Glomerular visceral epithelial cell (primary cell): ENCODE data around the gene ATP1A1.
A peak's percentile ranks its signal among the peaks of the same experiment; 100 is the strongest.

ENCODE experiments used
- DNase-seq: peaks from one replicate; pipeline ENCODE4 v3.0.0-alpha.2; 2016; ENCODE audit errors: extremely low spot score

The ATP1A1 gene

DNA sequence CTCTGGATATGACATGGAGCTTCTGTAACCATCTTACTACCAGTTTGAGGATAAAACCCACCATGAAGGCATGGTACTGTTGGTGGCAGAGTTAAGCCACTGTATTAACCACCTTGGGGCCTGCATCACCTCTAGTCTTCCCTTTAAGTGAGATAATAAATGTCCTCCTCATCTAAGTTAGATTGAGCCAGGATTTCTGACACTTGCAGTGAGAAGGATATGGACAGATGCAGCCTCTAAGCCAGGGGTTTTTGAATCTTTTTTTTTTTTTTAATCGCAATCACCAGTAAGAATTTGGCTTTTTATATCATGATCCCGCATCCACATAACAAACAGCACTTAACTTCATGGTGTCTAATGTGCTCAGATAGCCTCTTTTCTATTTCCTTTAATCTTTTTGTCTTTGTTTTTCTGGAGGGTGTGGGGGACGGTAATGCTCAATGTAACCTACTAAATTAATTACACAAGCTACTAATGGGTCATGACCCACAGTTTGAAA, 42.2 kb downstream of the ATP1A1 start:
- DNase-seq = no peak

DNA sequence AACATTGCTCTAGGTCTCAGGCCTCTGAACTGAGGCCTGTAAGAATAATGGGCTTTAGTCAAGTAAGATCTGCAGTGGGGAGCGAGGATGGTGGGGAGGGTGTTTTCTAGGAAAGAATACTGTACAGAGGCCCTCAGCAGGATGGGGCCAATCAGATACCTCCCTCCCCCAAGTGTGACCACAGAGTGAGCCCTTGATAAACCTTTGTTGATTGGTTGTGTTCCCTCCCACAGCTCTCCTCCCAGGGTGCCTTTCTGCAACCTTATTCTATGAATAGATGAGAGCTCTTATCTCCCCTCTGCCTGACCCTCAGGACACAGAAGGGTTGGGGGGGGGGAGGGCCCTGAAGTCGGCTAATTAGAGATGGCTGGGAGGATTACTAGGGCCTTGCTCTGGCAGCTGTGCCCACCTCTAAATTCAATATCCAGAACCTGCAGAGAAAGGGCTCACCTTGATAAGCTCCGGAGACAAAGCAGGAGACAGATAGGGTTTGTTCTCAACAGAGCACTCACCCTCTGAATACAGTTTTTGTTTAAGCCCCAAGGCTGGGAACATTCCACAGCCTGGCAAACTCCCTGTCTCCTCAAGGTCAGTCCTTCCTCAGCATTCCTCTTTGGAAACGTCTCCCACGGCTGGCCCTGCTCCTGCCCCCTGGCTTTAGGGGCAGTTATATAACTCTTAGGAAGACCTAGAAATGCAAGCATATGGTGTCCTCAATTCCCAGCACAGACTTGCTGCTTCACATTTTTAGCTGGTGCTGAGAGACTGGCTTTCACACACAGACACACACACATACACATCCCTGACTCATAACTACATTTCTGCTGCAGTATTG, 42.9 kb downstream of the ATP1A1 start:
- no peak for DNase-seq

DNA sequence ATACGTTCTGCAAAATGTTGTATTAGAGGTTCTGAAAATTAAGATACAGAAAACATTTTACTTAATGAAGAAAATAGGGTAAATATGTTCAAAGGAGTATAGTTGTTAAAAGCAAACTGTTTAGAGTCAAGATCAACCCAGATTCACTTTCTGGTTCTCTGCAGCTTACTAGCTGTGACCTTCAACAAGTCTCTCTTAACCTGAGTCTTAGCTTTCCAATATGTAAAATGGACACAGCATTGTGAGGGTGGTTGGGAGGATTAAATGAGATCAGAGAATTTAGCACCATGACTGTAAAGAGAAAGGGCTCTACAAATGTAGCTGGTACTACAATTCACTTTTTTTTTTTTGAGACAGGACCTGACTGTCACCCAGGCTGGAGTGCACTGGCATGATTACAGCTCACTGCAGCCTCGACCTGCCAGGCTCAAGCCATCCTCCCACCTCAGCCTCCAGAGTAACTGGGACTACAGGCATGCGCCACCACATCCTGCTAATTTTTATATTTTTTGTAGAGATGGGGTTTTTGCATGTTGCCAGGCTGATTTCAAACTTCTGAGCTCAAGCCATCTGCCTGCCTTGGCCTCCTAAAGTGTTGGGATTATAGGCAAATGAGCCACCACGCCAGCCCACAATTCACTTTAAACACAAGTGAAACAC, 43.9 kb downstream of the ATP1A1 start:
- no peak for DNase-seq

DNA sequence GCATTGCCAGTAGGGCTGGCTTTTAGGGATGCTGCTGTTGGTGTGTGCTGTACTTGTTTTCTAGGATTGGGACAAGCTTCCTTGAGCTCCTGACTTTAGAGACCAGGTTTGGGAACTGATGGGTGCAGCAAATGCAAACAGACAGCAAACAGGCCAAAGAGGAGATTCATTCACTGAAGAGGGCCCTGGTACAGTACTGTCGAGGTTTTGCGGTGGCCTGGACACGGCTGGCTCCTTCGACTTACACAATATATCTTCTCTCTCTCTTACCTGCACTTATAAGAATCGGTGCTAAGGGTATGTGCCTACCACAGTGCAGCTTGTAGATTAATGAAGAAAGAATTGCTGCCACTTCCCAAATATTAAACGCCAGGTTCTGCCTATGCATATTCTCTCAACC, 44.6 kb downstream of the ATP1A1 start:
- DNase-seq = no peak

DNA sequence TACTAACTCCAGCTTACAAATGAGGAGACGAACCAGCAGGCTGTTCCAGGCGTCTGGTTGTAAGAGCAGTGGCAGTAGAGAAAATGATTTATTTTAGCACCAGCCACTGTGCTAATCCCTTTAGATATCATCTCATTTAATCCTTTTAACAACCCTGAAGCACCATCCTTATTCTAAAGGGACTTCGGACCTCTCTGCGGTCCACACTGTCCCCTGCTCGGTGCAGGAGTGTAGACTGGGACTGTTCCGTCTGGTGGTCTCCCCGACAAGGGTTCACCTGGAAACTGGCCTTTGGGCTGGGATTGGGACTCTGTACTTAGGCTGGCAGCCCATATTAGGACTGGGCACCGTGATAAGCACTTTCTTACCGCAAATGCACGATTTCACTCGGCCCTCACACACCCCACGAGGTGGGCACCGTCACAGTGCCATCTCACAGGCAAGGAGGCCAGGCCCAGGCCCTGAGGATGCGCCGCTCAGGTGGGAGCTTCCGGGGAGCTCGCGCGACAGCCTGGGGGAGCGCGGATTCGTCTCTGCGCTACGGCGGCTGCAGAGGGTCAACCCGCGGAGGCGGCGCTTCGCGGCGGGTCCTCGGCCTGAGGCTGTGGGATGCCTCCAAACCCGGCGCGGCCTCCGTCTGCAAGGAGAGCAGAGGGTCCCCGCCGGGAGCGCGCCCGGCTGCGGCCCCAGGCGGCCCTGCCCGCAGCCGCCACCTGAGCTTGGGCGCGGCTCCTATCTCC, 45.2 kb downstream of the ATP1A1 start:
- DNase-seq = peak; percentile 74

DNA sequence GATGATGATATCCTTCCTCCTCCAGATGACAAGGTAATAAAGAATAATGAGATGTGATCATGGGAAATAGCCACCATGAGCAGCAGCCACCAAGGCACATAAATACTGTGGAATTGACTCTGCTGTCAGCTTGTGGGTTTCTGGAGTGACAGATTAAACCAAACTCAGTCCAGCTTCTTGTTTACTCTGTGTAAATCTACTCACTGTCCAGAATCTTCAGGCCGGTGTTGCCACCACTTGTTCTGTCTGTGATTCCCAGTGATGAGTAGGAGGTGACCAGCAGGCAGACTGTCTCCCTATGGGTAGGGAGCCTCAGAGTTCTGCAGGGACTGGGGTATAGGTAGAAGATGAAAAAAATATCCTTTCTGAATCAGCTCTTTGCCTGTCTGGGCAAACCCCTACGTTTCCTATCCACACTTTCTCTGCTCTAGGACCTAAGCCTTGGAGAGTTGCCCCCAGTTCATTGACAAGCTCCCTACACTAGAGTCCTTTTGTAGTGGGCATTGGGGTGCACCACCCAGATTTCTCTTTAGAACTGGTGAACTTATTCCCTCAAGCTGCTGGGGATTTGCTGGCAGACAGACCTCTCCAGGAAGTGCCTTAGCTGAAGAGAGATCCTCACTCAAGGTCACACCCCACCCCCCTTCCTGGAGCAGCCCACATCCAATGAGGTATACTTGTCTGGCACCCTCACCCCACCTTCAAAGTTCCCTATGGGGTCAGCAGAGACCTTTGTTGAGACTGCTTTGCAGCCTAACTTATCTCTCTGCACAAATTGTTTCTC, 47.6 kb downstream of the ATP1A1 start:
- no peak for DNase-seq

DNA sequence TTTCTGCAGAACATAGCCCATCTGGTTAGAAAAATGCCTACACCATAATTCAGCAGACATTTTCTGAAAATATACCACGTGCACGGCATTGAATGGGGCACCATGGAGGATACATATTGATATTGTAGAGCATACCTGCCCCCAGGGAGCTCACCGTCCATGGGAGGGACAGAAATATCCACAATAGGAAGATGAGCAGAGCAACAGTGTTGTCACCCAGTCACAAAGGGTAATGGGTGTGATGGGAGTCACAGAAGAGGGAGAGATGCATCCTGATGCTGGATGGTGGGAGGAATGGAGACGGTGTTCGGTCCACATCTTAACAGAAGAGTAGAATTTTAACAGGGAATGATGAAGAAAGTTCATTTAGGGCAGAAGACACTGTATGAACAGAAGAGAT, 51.4 kb downstream of the ATP1A1 start:
- DNase-seq = no peak

DNA sequence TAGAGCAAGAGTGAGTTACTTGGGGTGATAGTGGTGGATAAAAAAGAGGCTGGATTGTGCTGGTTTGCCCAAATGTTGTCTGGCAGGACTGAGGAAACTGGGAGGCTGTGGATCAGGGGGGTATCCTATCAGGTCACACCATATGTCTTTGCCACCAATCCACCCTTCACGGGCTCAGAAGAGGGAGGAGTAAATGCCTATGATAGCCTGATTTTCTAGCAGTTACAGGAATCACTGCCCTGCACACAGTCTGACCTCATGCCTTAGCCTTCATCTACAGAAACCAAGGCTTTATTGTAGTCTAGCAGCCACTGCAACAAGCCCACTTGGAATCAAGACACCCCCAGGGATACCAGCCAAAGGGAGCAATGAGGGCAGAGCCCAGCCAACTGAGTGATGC, 51.8 kb downstream of the ATP1A1 start:
- no peak for DNase-seq

DNA sequence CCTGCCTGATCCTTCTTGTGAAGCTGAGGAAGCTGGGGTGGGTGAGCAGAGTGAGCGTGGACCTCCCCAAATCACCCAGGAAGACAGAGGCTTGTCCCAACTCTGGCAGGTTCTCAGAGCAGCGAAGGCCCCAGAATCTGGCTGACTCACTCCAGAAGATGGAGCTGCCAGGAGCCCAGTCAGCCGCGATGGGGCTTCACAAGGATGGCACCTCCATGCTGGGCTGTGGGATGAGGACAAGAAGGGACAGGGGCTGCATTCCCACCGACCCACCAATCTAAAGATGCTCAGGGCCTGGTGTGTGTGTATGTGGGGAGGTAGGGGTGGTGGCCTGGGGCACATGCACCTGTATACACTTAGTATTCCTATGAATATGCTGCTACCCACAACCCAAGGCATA, 52.9 kb downstream of the ATP1A1 start:
- no peak for DNase-seq

DNA sequence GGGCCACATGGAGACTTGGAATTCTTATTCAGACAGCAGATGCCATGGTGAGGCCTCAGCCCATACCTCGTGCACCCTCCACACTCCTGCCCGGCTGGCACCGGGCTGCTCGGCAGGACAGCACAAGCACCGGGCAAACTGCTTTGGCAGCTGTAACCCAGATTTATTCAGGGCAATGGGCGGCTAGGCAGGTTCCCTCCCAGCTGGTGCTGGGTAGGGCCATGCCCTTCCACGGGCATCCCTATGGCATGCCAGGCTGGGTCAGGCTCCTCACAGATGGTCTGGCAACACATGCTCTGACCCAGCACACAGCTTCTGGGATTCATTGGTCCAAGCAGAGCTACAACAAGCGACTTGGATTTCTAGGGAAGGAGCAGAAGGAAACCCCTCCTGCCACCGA, 53.4 kb downstream of the ATP1A1 start:
- DNase-seq = no peak

DNA sequence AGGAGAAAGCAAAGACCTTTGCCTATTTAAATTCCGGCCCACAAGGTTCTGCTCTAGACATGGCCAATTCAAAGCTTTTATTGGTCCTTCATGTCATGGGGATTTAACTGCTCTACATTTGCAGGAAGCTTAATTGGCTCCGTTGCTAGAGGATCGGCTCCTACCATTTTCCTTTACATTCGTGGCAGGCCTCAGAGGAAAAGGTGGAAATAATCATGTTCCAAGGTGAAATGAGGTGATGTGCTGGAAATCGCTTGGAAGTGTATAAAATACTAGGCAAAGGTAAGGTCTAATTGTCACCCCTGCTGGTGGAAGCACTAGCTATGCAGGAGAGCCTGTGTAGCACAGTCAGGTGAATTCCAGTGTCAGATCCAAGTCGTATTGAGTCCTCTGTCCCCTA, 55.5 kb downstream of the ATP1A1 start:
- DNase-seq = no peak

DNA sequence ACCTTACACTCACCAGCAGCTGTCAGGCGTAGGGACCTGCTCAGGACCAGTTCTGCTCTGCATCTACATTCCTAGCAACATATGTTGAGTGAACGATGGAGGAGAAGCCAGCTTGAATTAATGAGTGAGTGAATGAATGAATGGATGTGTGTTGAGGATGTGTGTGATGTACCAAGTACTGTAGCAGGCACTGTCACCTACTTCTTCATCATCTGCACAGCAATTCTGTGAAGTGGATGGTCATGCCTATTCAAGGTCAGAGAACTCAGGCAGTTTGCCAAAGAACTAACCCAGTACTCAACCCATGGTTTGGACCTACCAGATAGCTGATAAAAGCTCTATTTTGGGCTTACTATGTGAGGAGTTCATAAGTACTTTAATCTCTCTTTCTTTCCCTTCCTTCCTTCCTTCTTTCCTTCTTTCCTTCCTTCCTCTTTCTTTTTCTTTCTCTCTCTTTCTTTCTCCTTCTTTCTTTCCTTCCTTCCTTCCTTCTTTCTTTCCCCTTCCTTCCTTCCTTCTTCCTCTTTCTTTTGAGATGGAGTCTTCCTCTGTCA, 56.9 kb downstream of the ATP1A1 start:
- no peak for DNase-seq

DNA sequence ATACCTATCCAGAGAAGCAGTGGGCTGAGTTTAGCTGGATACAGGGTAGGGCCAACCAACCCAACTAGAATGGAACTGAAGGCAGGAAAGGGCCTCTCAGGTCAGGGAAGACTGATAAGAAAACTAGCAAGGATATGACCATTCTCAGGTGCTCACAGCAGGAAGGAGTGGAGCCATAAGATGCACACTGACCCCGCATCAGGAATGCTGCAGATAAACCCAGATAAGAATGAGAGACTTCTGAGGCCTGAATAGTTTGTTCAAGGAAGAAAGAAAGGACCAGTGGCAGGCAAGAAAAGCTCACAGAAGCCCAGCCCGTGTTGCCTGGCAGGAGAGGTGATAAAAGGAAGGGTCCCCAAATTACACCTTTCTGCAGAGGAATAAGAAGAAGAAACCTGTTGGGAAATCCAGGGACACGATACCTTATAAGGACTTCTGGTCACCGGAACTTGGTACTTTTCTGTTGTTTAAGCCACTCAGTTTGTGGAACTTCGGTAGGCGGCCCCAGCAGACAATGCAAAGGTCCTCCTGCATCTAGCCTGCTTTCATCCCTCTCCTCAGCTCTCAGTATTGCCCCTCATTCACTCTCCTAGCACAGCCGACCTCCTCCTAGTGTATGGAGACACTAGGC, 58.9 kb downstream of the ATP1A1 start:
- DNase-seq = no peak

DNA sequence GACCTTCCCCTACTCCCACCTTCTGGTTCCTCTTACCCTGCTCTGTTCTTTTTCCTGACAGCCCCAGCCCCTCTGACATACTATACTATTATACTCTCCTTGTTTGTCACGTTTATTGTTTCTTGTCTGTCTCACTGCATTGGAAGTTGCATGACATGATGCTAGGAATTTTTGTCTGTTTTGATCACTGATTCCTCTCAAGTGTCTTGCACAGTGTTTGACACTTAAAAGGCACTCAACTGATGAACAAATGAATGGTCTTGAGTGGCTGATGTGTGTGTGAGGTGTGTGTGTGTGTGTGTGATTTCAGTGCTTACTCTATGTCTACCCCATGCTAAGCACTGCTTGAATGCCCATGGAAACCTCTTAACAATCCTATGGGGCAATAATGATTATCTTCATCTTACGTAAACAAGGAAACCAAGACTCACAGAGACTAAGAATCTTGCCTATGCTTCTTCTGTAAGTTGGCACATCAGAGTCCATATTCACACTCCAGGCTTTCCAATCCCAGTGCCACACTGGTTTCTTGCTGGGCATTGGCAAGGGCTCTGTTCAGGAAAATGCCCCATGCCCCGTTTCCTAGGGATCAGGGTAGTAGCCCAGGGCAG, 59.7 kb downstream of the ATP1A1 start:
- DNase-seq = no peak

DNA sequence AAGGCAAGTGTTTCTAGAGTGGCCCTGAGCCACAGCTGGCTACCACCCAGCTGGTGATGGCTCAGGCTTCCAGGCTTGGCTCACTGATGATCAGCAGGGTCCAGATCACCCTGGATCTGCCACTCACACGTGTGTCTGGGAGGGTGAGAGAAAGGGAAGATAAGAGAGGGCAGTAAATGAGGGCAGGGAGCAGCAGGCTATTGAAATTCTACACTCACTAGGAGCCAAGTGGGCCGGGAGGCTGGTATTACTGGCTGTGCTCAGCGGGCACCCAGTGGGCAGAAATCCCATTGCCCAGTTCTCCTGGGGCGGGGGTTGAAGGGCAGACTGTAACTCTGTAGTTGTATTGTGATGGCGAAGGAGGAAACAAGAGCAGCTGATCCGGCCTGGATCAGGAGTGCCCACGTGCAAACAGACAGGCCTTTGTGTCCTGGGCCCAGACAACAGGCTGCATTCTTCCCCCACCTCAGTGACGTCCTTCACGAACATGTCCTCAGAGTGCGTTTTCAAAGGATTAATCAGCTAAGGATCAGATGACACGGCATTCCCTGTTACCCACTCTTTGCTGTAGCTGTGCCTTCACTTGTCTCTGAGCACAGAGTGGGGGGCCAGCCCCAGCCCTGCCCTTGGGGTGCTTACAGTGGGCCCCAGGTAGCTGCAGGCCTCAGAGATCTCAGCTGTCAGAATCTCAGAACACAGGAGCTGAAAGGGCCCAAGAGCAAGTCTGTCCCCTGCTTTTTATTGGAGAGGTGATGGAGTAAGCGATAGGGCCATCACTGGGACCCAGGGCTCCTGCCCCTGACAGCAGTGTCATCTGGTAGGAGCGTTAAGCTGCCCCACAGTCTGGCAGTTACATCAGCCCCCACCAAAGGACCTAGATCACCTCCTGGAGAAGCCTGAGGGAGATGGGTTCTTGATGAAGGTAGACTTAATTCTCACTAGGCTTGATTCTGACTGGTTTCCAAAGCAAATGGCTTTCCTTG, 60.5 kb downstream of the ATP1A1 start:
- DNase-seq = no peak

DNA sequence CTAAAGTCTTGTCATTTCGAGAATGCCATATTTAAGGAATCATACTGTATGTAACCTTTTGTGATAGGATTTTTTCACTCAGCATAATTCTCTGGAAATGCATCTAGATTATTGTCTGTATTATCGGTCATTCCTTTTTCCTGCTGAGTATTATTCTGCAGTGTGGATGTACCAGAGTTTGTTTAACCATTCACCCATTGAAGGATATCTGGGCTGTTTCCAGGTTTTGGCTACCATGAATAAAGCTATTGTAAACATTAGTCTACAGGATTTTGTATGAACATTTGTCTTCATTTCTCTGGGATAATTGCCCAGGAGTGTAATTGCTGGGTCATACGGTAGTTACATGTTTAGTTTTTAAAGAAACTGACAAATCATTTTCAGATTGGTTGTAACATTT, 61.8 kb downstream of the ATP1A1 start:
- DNase-seq = no peak

DNA sequence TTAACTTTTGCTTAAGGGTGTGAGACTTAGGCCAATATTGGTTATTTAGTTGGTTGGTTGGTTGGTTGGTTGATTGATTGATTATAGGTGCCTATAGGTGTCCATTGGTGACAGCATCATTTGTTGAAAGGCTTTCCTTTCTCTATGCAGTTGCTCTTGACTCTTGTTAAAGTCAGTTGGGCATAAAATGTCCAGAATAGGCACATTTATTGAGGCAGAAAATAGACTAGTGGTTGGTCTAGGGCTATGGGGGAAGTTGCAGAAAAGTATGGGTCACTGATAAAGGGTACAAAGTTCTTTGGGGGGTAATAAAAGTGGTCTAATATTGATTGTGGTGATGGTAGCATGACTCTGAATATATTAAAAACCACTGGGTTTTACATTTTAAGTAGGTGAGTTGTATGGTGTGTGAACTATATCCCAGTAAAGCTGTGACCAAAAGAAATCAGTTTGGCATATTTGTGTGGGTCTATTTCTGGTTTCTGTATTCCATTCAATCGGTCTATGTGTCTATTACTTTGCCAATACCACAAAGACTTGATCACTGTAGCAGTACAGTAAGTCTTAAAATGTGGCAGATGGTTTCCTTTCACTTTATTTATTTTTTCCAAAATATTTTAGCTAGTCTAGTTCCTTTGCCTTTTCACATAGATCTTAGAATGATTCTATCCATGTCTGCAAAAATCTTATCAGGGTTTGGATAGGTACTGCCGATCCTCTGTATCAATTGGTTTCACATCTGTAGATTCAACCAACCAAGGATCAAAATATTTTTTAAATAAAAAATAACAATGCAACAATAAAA, 63.0 kb downstream of the ATP1A1 start:
- DNase-seq = no peak

DNA sequence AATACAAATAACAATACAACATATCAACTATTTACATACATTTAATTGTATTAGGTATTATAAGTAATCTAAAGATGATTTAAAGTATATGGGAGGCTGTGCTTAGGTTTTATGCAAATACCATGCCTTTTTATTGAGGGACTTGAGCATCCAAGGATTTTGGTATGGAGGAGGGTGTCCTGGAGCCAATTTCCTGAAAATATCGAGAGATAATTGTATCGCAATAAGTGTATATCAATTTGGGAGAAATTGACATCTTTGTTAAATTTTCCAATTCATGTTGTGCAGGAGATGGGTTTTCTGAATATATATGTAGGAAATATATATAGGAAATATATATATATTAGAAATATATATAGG, 63.5 kb downstream of the ATP1A1 start:
- DNase-seq = no peak

DNA sequence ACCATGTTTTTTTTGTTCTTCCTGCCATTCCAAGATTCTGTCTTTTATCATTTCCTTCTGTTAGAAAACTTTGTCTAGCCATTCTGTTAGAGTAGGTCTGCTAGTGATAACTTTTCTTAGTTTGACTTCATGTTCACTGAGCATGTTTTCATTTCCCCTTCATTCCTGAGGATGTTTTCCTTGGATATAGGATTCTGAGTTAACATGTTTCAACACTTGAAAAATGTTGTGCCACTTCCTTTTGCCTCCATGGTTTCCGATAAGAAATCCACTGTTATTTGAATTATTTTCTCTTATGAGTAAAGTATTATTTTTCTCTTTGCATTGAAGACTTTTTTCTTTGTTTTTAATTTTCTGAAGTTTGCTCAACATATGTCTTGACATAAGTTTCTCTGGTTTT, 66.7 kb downstream of the ATP1A1 start:
- no peak for DNase-seq
